GM15510 (cell line): Measurements from ENCODE around the gene DYNC1I2.

ENCODE experiments used
- POLR2A ChIP-seq: IDR thresholded peaks from 3 replicates; pipeline ENCODE4 v1.6.1; 2011; ENCODE audit warnings: borderline replicate concordance; ENCODE audit not compliant: insufficient read length; ENCODE audit errors: extremely low read depth

DYNC1I2 gene

DNA sequence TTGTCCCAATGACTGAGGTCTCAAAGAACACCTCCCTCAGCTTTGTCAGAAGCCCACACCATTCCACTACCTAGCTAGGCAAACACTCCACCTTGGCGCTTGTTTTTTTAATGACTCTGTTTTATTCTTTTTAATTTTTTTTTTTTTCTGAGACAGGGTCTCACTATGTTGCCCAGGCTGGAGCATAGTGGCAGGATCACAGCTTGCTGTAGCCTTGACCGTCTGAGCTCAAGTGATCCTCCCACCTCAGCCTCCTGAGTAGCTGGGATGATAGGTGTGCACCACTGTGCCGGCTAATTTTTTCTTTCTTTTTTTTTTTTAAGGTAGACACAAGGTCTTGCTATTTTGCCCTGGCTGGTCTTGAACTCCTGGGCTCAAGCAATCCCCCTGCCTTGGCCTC, 104.9 kb downstream of the DYNC1I2 start:
- TF ChIP-seq POLR2A = no peak

DNA sequence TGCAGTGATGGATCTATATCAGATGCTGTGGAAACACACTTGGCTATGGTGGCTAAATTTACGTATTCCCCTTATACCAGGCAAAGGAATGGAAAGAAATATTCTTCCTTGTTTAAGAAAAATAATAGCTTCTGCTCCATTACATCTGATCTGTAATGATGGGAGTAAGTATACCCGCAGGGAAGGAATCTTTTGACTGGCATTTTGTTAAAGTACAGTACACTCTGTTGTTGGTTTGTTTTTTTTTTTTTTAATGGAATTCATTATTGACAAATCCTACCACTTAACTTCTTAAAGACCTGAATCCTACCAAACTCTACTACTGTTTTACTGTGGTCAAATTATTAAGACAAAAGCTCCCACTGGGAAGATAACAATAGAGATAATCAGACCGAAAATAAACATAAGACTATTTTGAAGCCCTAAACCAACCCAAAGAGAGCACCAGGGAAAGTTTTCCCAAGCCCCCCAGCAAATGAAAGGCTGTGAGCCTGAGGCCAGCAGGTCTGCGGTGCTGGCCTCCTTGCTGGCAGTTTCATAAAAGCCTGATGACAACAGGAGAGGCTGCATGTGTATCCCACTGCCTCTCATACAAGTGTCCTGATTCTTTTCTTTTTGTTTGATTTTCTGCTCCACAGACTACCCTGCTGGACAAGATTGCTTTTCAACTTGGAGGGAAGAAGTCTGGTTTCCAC, 105.8 kb downstream of the DYNC1I2 start:
- no peak for TF ChIP-seq POLR2A

DNA sequence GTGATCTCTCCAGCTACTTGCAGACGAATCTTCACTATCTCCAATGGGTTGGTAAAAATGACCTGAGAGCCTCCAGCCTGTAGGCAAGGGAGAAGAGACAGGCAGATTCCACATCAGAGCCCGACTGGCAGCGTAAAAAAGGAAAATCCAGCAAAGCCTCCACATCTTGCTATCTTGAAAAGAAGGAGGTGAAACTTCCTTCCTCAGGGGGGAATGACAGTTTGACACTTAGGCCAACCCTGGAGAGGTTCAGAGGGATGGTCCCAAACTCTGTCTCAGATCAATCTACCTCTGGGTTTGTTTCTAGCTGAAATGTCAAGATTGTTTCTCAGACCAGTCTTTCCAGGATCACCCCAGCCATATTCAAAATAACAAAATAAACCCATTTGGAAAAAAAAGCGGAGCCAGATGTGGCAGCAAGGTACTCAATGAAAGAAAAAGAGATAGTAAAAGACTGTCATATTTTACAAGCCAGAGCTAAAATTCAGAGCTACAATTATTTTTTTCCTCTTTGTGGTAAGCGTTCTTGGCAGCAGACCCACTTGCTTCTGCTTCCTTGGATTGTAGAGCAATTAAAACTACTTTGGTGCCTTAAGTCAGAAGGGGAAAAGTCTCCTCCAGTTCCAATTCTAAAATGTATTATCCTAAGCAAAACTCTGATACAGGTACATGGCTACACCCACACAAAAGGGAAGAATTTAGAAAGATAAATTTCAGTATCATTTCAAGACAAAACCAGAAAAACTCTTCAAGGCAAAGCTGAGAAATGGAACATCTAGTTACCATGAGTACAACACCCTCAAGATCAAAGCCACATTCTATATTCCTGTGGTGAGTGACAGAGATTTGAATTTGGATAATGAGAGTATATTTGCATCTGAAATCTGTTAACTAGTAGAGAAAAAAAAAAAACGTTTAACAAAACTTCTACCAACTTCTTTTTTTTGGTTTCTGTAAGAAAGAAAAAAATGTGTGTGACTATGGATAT, 106.7 kb downstream of the DYNC1I2 start:
- no peak for TF ChIP-seq POLR2A

DNA sequence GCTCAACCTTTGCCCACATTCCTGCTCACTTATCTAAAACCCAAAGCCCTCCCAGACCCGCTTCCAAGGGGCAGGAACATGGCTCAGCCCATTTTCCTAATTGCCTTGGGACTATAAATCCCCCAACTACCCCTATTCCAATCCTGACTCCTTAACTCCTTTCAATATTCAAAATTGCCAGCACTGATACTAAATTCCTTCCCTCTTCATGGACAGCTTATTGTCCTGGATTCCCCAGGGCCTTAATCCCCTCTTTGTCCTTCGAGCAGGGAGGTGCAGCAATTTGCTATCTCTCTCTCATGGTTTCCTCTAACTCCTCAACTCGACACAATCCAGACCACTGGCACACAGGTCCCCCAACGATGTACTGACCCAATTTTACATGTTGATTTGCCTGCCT, 107.6 kb downstream of the DYNC1I2 start:
- no peak for TF ChIP-seq POLR2A
